Umbilical cord (tissue), 2 donors: Measurements from ENCODE around the gene DUOX1. TPM values are rescaled to one million over a fixed set of nuclear protein-coding genes. Genes with fewer than 3 reads are reported as not detected.

Experiments
- DNase-seq: peaks from one replicate; pipeline ENCODE4 v3.0.0-alpha.2; 2015; ENCODE audit warnings: low spot score
- total RNA-seq: library from RNA; depleted of rRNA; stranded (reverse); fragments of >200 nt; gene quantifications from one replicate; pipeline ENCODE4 v1.2.3, GENCODE V29; 2014; ENCODE audit warnings: low replicate concordance; ENCODE audit not compliant: insufficient read depth

Gene DUOX1
- total RNA-seq, 1 donor from 2014 or later: 5.8 TPM

DNA sequence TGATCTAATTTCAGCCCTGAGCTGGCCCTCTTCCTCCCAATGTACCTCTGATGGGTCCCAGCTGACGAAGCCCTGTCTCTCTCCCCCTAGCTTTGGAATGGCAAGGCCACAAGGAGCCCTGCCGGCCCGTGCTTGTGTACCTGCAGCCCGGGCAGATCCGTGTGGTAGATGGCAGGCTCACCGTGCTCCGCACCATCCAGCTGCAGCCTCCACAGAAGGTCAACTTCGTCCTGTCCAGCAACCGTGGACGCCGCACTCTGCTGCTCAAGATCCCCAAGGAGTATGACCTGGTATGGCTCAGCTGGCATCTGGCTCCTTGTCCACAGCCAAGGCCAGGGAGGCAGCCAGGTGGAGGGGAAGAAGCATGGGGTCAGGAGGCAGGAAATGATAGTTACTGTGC is 14.2 kb downstream of the DUOX1 start:
- no peak for DNase-seq

GRCh38 chr15:45144775-45145174 is 15.0 kb downstream of the DUOX1 start:
- DNase-seq: no peak

- DNase-seq: no peak
These were observed 16.6 kb downstream of the DUOX1 start for GRCh38 chr15:45146405-45146804.

DNA sequence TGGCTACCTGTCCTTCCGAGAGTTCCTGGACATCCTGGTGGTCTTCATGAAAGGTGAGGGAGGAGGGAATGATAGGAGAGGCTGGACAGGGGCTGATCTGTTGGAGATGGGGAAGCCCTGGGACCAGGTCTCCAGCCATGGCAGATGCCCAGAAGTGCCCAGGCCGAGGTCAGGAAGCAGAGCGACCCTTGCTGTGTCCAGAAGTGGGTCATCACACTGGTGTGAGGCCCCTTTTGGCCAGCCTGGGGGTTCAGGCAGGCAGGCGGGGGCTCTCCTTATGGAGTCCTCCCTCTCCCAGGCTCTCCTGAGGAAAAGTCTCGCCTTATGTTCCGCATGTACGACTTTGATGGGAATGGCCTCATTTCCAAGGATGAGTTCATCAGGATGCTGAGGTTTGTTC is 17.8 kb downstream of the DUOX1 start:
- DNase-seq: no peak

GRCh38 chr15:45148076-45149059 is 18.6 kb downstream of the DUOX1 start:
- DNase-seq: no peak

DNA sequence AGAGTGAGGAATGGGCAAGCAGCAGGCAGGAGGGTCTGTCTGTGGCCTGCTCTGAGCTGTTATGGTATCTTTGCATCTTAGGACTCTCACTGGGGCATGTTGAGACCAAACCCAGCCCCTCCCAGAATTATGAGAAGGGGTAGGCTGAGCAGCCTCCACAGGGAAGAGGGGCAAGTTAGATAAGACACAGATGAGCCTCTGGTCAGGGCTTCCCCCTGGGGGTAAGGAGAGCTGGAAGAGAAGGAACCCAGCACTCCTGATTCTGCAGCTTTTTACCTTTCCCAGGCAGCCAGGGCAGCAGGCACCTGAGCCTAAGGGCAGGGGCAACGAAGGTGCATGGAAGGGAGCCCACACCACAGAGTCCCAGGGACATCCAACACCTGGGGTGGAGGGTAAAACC is 19.3 kb downstream of the DUOX1 start:
- DNase-seq: peak; percentile 39

- DNase-seq: no peak
These were observed 20.7 kb downstream of the DUOX1 start for GRCh38 chr15:45150481-45150880.

GRCh38 chr15:45150997-45151396 is 21.2 kb downstream of the DUOX1 start:
- no peak for DNase-seq

DNA sequence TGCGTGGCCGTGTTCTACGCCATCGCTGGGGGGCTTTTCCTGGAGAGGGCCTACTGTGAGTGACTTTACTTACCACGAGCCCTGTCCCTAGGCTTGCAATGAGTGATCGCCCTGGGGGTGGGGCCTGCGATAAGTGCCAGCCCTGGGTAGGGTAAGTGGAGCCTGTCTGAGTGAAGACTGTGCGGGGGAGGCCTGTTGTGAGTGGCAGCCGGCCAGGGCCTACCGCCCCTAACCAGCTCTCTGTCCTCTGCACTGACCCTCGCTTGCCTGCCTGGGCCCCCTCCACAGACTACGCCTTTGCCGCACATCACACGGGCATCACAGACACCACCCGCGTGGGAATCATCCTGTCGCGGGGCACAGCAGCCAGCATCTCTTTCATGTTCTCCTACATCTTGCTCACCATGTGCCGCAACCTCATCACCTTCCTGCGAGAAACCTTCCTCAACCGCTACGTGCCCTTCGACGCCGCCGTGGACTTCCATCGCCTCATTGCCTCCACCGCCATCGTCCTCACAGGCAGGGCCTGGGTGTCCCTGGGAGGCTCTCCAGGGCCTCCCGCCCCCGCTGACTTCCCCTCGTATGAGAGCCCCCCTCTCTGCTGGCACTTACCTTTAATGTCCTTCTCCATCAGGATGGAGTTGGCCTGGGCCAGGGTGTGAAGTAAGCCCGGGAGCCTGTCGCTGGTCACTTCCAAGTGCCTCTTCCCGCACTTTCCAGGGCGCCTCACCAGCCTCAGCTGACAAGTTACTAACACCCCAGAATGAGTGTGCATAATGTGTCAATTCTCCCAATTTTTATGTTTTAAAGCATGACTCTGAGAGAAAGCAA is 22.4 kb downstream of the DUOX1 start:
- DNase-seq: no peak

- DNase-seq: no peak
These were observed 25.9 kb downstream of the DUOX1 start for GRCh38 chr15:45155739-45156138.

GRCh38 chr15:45156744-45157455 is 27.1 kb downstream of the DUOX1 start:
- DNase-seq: peak; percentile 54

DNA sequence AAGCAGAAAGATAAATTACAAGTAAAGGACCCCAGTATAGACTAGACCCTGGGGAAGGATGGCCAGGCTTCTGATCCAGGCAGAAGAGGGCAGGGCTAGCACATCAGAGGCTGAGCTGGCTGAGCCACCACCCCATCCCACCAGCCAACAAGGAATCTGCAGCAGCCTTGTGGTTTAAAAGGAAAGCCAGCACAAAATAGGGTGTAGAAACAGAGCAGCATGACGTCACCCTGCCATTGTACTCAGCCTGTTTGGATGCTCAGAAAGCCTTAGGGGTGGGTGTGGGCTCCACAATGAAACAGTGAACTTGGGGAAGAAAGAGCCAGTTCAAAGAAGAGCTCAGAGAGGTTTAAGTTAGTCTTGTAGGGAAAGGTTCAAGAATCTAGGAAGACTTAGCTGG is 28.2 kb downstream of the DUOX1 start:
- DNase-seq: peak; percentile 86

- DNase-seq: no peak
These were observed 31.9 kb downstream of the DUOX1 start for GRCh38 chr15:45161666-45162065.

GRCh38 chr15:45162771-45163507 is 33.1 kb downstream of the DUOX1 start:
- DNase-seq: peak; percentile 86

GRCh38 chr15:45163508-45163856 is 33.7 kb downstream of the DUOX1 start:
- DNase-seq: no peak

GRCh38 chr15:45164914-45165313 is 35.1 kb downstream of the DUOX1 start:
- no peak for DNase-seq

GRCh38 chr15:45165536-45165935 is 35.7 kb downstream of the DUOX1 start:
- DNase-seq: no peak

GRCh38 chr15:45166834-45167630 is 37.2 kb downstream of the DUOX1 start:
- DNase-seq: peak; percentile 96

DNA sequence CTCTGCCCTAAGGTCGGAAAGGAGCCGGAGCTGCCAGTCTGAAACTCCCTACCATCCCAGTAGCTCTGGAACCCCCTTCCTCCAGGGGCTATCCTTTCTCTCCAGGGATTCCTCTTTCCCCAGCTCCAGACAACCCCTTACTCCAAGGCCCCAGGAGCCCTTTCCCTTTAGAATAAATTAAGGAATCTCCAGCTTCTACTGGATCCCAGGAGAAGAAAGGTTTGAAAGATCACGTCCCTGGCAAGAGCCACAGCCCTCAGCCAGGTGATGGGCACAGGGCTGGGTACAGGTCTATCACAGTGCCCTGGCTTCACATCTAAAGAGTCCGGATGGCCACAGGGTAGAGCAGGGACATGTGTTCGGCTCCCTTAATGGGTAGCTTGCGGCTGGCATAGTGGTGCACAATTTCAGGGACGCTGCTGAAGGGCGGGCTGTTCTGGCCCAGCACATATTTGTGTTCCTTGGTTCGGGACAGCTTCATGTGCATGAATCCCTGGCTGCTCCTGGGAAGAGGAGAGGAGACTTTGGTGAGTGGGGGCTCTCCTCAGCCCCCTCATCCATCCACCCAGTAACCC is 37.9 kb downstream of the DUOX1 start:
- no peak for DNase-seq

DNA sequence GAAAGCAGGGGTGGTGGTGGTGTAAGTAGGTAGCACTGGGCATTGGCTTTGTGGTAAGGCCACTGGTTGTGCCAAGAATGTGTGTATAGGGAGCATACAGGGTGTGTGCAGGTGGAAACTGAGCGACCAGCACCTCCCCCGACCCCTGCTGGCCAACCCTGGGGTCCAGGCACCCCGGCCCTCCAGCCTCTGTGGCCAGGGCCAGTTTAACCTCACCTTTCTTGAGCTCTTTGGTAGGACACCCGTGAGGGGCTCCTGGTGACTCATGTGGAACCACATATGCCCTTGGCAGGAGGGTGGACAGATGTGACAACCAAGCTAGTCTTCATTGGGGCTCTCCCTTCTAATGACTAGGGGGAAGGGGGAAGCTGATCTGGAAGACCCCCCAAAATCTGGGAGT is 38.5 kb downstream of the DUOX1 start:
- no peak for DNase-seq
